ENCODE results near the gene WDR82. TPM values are rescaled to one million over a fixed set of nuclear protein-coding genes. Genes with fewer than 3 reads are reported as not detected.

Gene WDR82
- total and polyA plus RNA-seq, 9 of the 15 experiments (the other 6 are each of a cell fraction or from before 2014, with no cell fraction given) = 6.4 to 62.9 (median 37.1) TPM

DNA sequence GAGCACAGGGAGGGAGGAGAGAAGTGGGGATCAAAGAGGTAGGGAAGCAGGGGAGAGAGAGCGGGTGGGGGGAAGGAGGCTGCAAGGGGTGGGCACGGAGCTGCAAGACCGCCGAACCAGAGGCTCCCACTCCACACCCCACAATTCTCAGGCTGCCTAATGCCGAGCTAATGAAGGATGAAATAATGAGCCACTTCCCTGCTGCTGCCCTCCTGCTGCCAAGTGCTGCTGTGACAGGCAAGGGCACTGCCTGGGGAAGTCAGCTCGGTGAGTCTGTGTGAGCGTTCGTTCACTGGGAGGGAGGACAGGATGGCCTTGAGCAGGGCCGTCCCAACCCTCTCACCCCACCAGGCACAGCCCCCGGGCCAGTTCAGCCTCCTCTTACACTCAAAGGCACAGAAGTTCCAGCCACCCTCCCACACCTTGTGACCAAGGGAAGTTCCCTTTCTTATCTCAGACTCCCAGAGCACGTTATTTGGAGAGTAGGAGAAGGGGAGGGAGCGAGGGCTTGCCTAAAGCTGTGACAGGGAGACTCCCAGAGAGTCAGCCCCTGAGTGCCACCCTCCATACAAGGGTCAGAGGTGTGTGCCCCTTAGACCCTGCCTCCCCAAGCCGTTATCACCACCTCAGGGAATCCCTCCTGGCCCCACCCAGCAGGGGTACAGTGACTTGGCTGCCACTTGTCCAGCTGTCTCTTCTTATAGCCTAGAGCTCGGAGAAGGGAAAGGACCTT lies 21.6 kb upstream of the WDR82 start (continued):
- TF ChIP-seq SPI1 (IDR thresholded peaks at IDR 0.05; ENCODE audit: borderline replicate concordance, low read depth, low read length) (0 out of 2 replicates have a peak, but pooled peaks have one; percentile 10), L3MBTL2 (IDR thresholded peaks at IDR 0.05) (peak; percentile 47), HDAC1 (IDR thresholded peaks at IDR 0.05) (peak; percentile 42 to 58; a peak in 3 of 4 replicates), SMAD4 (CRISPR knock-in tag; conservative IDR thresholded peaks at IDR 0.05) (0 out of 2 replicates have a peak, but pooled peaks have one; percentile 9), CTBP1 (IDR thresholded peaks at IDR 0.05; ENCODE audit: borderline replicate concordance) (peak; percentile 83), ZNF41 (CRISPR knock-in tag; conservative IDR thresholded peaks at IDR 0.05) (no peak), ZNF780A (CRISPR knock-in tag; IDR thresholded peaks at IDR 0.05) (no peak), MYNN (IDR thresholded peaks at IDR 0.05) (peak; percentile 82), MYNN (CRISPR knock-in tag; IDR thresholded peaks at IDR 0.05) (no peak), POLR2G (IDR thresholded peaks at IDR 0.05; ENCODE audit: low read depth, low read length) (peak; percentile 41; the same call in 1 of the 2 replicates), ILK (tag; IDR thresholded peaks at IDR 0.05; ENCODE audit: borderline replicate concordance, low read depth) (no peak), EGR1 (conservative IDR thresholded peaks at IDR 0.05) (peak; percentile 68), LEF1 (IDR thresholded peaks at IDR 0.05) (0 out of 2 replicates have a peak, but pooled peaks have one; percentile 24), KAT7 (CRISPR knock-in tag; IDR thresholded peaks at IDR 0.05; ENCODE audit: borderline replicate concordance) (peak; percentile 48; the same call in 1 of the 2 replicates), COPS2 (conservative IDR thresholded peaks at IDR 0.05) (no peak), KAT2B (IDR thresholded peaks at IDR 0.05; ENCODE audit: low read depth, low read length) (no peak), FOXA1 (IDR thresholded peaks at IDR 0.05; ENCODE audit: borderline replicate concordance) (no peak), HIVEP1 (CRISPR knock-in tag; IDR thresholded peaks at IDR 0.05) (peak; percentile 77; the same call in 1 of the 2 replicates), TARDBP (IDR thresholded peaks at IDR 0.05) (peak; percentile 23; the same call in 1 of the 2 replicates), ZKSCAN8 (CRISPR knock-in tag; IDR thresholded peaks at IDR 0.05) (0 out of 2 replicates have a peak, but pooled peaks have one; percentile 38), TFAP4 (CRISPR knock-in tag; IDR thresholded peaks at IDR 0.05; ENCODE audit: borderline replicate concordance) (peak; percentile 67; the same call in 1 of the 2 replicates), JUN (IDR thresholded peaks at IDR 0.05; ENCODE audit: borderline replicate concordance, low read depth, low read length) (peak; percentile 36; the same call in 1 of the 2 replicates), JUN (CRISPR knock-in tag; IDR thresholded peaks at IDR 0.05; ENCODE audit: borderline replicate concordance) (no peak), EP400 (IDR thresholded peaks at IDR 0.05) (peak; percentile 45; the same call in 1 of the 2 replicates), ESRRA (IDR thresholded peaks at IDR 0.05; ENCODE audit: borderline replicate concordance, low read depth) (peak; percentile 42; the same call in 1 of the 2 replicates), CREB1 (IDR thresholded peaks at IDR 0.05) (no peak), CREB1 (CRISPR knock-in tag; IDR thresholded peaks at IDR 0.05) (peak; percentile 32; the same call in 1 of the 2 replicates), TCF3 (CRISPR knock-in tag; IDR thresholded peaks at IDR 0.05) (peak; percentile 90)
- TF ChIP-seq, protein P1, sequence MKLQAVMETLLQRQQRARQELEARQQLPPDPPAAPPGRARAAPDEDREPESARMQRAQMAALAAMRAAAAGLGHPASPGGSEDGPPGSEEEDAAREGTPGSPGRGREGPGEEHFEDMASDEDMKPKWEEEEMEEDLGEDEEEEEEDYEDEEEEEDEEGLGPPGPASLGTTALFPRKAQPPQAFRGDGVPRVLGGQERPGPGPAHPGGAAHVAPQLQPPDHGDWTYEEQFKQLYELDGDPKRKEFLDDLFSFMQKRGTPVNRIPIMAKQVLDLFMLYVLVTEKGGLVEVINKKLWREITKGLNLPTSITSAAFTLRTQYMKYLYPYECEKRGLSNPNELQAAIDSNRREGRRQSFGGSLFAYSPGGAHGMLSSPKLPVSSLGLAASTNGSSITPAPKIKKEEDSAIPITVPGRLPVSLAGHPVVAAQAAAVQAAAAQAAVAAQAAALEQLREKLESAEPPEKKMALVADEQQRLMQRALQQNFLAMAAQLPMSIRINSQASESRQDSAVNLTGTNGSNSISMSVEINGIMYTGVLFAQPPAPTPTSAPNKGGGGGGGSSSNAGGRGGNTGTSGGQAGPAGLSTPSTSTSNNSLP (IDR thresholded peaks at IDR 0.05; ENCODE audit: borderline replicate concordance, low read depth, low read length) = no peak
